ENCODE measurements around the gene AFAP1. TPM values are rescaled to one million over a fixed set of nuclear protein-coding genes. Genes with fewer than 3 reads are reported as not detected.

Gene AFAP1
- total RNA-seq, 2 experiments from 2014 or later, result not detected

GRCh38 chr4:7735395-7735794 lies 204.3 kb downstream of the AFAP1 start:
- ChIA-PET POLR2A (no interaction called here), CTCF (ENCODE audit: unreplicated experiment) (no interaction called here)
- DNase-seq (ENCODE audit: low spot score), result no peak
- Histone ChIP-seq H3K9me2 (ENCODE audit: insufficient read depth, low read length) (no peaks in the 10 kb centered on the region), H3K4me2 (ENCODE audit: low read length) (no peak overlapping the region), H4K20me1 (ENCODE audit: insufficient read depth, low read length) (no peaks in the 10 kb centered on the region), H3K4me1 (ENCODE audit: insufficient read depth, low read length, poor library complexity, severe bottlenecking) (no peaks in the 10 kb centered on the region), H3K36me3 (ENCODE audit: insufficient read depth, low read length) (no peaks in the 10 kb centered on the region), H2AFZ (ENCODE audit: low read length) (no peak overlapping the region), H3K4me3 (ENCODE audit: low read depth, low read length, poor library complexity, severe bottlenecking) (no peak overlapping the region), H3K9me3 (ENCODE audit: low read length) (no peaks in the 10 kb centered on the region), H3K27ac (ENCODE audit: low read depth, low read length, poor library complexity, severe bottlenecking) (no peak overlapping the region), H3K79me2 (ENCODE audit: insufficient read depth, low read depth, low read length) (no peaks in the 10 kb centered on the region)
- TF ChIP-seq CTCF (conservative IDR thresholded peaks at IDR 0.05; ENCODE audit: low read length) (no peak), EZH2phosphoT487 (IDR thresholded peaks at IDR 0.05; ENCODE audit: borderline replicate concordance, low read depth, low read length) (no peak)
- no TSS peak for BruUV-seq (replicated peaks)
- intact Hi-C loops (cut with micrococcal nuclease; ENCODE audit: unreplicated experiment), result no loop called here

GRCh38 chr4:7734651-7735260 lies 204.9 kb downstream of the AFAP1 start:
- intact Hi-C loops (cut with micrococcal nuclease; ENCODE audit: unreplicated experiment), result no loop called here
- H3K27ac ChIP-seq (ENCODE audit: low read depth, low read length, poor library complexity, severe bottlenecking), result no peak overlapping the region
- H2AFZ ChIP-seq (ENCODE audit: low read length), result no peak overlapping the region
- H3K4me2 ChIP-seq (ENCODE audit: low read length), result no peak overlapping the region
- no peaks in the 10 kb centered on the region for H3K9me2 ChIP-seq (ENCODE audit: insufficient read depth, low read length)
- no TSS peak for BruUV-seq (replicated peaks)
- no peaks in the 10 kb centered on the region for H4K20me1 ChIP-seq (ENCODE audit: insufficient read depth, low read length)
- no peak overlapping the region for H3K4me3 ChIP-seq (ENCODE audit: low read depth, low read length, poor library complexity, severe bottlenecking)
- ChIA-PET CTCF (ENCODE audit: unreplicated experiment) (interaction anchor here (0.6 kb wide), 1 partner anchor 1896 kb away, joined by 16 read pairs; no protein-coding TSS in a partner anchor), POLR2A (no interaction called here)
- H3K9me3 ChIP-seq (ENCODE audit: low read length), result no peaks in the 10 kb centered on the region
- H3K79me2 ChIP-seq (ENCODE audit: insufficient read depth, low read depth, low read length), result no peaks in the 10 kb centered on the region
- DNase-seq (ENCODE audit: low spot score), result no peak
- TF ChIP-seq CTCF (conservative IDR thresholded peaks at IDR 0.05; ENCODE audit: low read length) (no peak), EZH2phosphoT487 (IDR thresholded peaks at IDR 0.05; ENCODE audit: borderline replicate concordance, low read depth, low read length) (no peak)
- no peaks in the 10 kb centered on the region for H3K4me1 ChIP-seq (ENCODE audit: insufficient read depth, low read length, poor library complexity, severe bottlenecking)
- no peaks in the 10 kb centered on the region for H3K36me3 ChIP-seq (ENCODE audit: insufficient read depth, low read length)

- H3K79me2 ChIP-seq (ENCODE audit: insufficient read depth, low read depth, low read length), result no peaks in the 10 kb centered on the region
- CTCF ChIA-PET (ENCODE audit: unreplicated experiment), result no interaction called here
- H3K9me3 ChIP-seq (ENCODE audit: low read length), result no peaks in the 10 kb centered on the region
- DNase-seq (ENCODE audit: low spot score), result no peak
- H4K20me1 ChIP-seq (ENCODE audit: insufficient read depth, low read length), result no peaks in the 10 kb centered on the region
- POLR2A ChIA-PET, result no interaction called here
- H3K4me3 ChIP-seq (ENCODE audit: low read depth, low read length, poor library complexity, severe bottlenecking), result no peak overlapping the region
- H3K36me3 ChIP-seq (ENCODE audit: insufficient read depth, low read length), result no peaks in the 10 kb centered on the region
- no TSS peak for BruUV-seq (replicated peaks)
- TF ChIP-seq CTCF (conservative IDR thresholded peaks at IDR 0.05; ENCODE audit: low read length) (no peak), EZH2phosphoT487 (IDR thresholded peaks at IDR 0.05; ENCODE audit: borderline replicate concordance, low read depth, low read length) (no peak)
- H3K4me1 ChIP-seq (ENCODE audit: insufficient read depth, low read length, poor library complexity, severe bottlenecking), result no peaks in the 10 kb centered on the region
- H3K9me2 ChIP-seq (ENCODE audit: insufficient read depth, low read length), result no peaks in the 10 kb centered on the region
- H3K4me2 ChIP-seq (ENCODE audit: low read length), result no peak overlapping the region
- H3K27ac ChIP-seq (ENCODE audit: low read depth, low read length, poor library complexity, severe bottlenecking), result no peak overlapping the region
- intact Hi-C loops (cut with micrococcal nuclease; ENCODE audit: unreplicated experiment), result no loop called here
- H2AFZ ChIP-seq (ENCODE audit: low read length), result no peak overlapping the region
Observed at GRCh38 chr4:7733801-7734650, 205.6 kb downstream of the AFAP1 start.
